GM23338 (cell line): ENCODE results near the gene DRD4. TPM values are rescaled to one million over a fixed set of nuclear protein-coding genes. Genes with fewer than 3 reads are reported as not detected.
A peak's percentile ranks its signal among the peaks of the same experiment; 100 is the strongest.

Experiments used
- ATAC-seq: fragments of 200-7000 bp; cut with Tn5 transposase; 3 replicates; pipeline ENCODE4 v1.9.1; 2020
- DNase-seq: peaks from one replicate; pipeline ENCODE4 v3.0.0-alpha.2; 2015; ENCODE audit warnings: low spot score
- H2AFZ ChIP-seq: fragments of 200-600 bp; sonication (generic); 2 replicates; pipeline ENCODE4 v1.8.0; 2016; ENCODE audit warnings: antibody characterized with exemption, mild to moderate bottlenecking, moderate library complexity
- H3F3A ChIP-seq: fragments of 200-600 bp; sonication (generic); replicated peaks from 2 replicates; pipeline ENCODE4 v1.8.0; 2017; ENCODE audit warnings: antibody characterized with exemption, mixed run types, low read depth
- H3K27ac ChIP-seq: fragments of 200-600 bp; sonication (generic); 2 replicates; pipeline ENCODE4 v1.6.1; 2016; ENCODE audit warnings: low read depth
- H3K27me3 ChIP-seq: fragments of 200-600 bp; sonication (generic); 2 replicates; pipeline ENCODE4 v1.8.0; 2016; ENCODE audit warnings: mild to moderate bottlenecking, mixed run types, moderate library complexity; ENCODE audit not compliant: insufficient read depth
- H3K36me3 ChIP-seq: fragments of 200-600 bp; sonication (generic); 2 replicates; pipeline ENCODE4 v1.8.0; 2016; ENCODE audit warnings: mild to moderate bottlenecking; ENCODE audit not compliant: insufficient read depth
- H3K4me1 ChIP-seq: fragments of 200-600 bp; sonication (generic); 2 replicates; pipeline ENCODE4 v1.8.0; 2016; ENCODE audit warnings: mild to moderate bottlenecking, moderate library complexity; ENCODE audit not compliant: insufficient read depth
- H3K4me2 ChIP-seq: fragments of 200-600 bp; sonication (generic); 2 replicates; pipeline ENCODE4 v1.7.1; 2017; ENCODE audit warnings: mixed run types
- H3K4me3 ChIP-seq: fragments of 200-600 bp; sonication (generic); 2 replicates; pipeline ENCODE4 v1.6.1; 2016; ENCODE audit warnings: mixed run types
- H3K79me2 ChIP-seq: fragments of 200-600 bp; sonication (generic); replicated peaks from 2 replicates; pipeline ENCODE4 v1.8.0; 2017; ENCODE audit warnings: mild to moderate bottlenecking; ENCODE audit not compliant: insufficient read depth
- H3K9me2 ChIP-seq: fragments of 200-600 bp; sonication (generic); 2 replicates; pipeline ENCODE4 v1.8.0; 2017; ENCODE audit not compliant: insufficient read depth
- H4K20me1 ChIP-seq: fragments of 200-600 bp; sonication (generic); replicated peaks from 2 replicates; pipeline ENCODE4 v1.8.0; 2017; ENCODE audit warnings: mild to moderate bottlenecking; ENCODE audit not compliant: insufficient read depth
- H3K27ac Mint-ChIP-seq: 2 replicates; pipeline ENCODE4 v1.8.0; 2020; ENCODE audit warnings: inconsistent platforms, mild to moderate bottlenecking, moderate library complexity, mixed read lengths
- H3K27me3 Mint-ChIP-seq: 3 replicates; pipeline ENCODE4 v1.8.0; 2022; ENCODE audit warnings: low read depth, mild to moderate bottlenecking, moderate library complexity, mixed read lengths, inconsistent platforms; ENCODE audit not compliant: insufficient read depth, poor library complexity
- H3K36me3 Mint-ChIP-seq: 3 replicates; pipeline ENCODE4 v1.8.0; 2021; ENCODE audit warnings: low read depth, mild to moderate bottlenecking, inconsistent platforms, moderate library complexity, mixed read lengths
- H3K4me1 Mint-ChIP-seq: 3 replicates; pipeline ENCODE4 v1.8.0; 2020; ENCODE audit warnings: mild to moderate bottlenecking, inconsistent platforms, mixed read lengths
- H3K4me3 Mint-ChIP-seq: 3 replicates; pipeline ENCODE4 v1.8.0; 2021; ENCODE audit warnings: moderate library complexity, mild to moderate bottlenecking, inconsistent platforms, mixed read lengths
- H3K9me3 Mint-ChIP-seq: 3 replicates; pipeline ENCODE4 v1.8.0; 2020; ENCODE audit warnings: moderate library complexity, mild to moderate bottlenecking, inconsistent platforms, mixed read lengths
- CREB1 ChIP-seq: fragments of 250-450 bp; sonication (Bioruptor Pico); IDR thresholded peaks from 2 replicates; pipeline ENCODE4 v1.5.0; 2020; ENCODE audit warnings: low read depth, mild to moderate bottlenecking, moderate library complexity
- CTCF ChIP-seq, 2 experiments: fragments of 200-600 bp in 1 of 2; sonication (generic) in 1 of 2; conservative IDR thresholded peaks; 2 replicates each; pipeline versions ENCODE4 v1.5.1 to v1.6.1; 2016 to 2017; ENCODE audit warnings: antibody characterized with exemption in 2 of 2, low read depth in 2 of 2, mild to moderate bottlenecking in 2 of 2, moderate library complexity in 1 of 2
- ETS1 ChIP-seq: IDR thresholded peaks from 2 replicates; pipeline ENCODE4 v1.6.1; 2016; ENCODE audit warnings: antibody characterized with exemption
- EZH2 ChIP-seq: fragments of 200-600 bp; sonication (generic); IDR thresholded peaks from one replicate; pipeline ENCODE4 v1.8.0; 2017; ENCODE audit warnings: antibody characterized with exemption, mild to moderate bottlenecking, low read depth; ENCODE audit not compliant: unreplicated experiment
- EZH2phosphoT487 ChIP-seq: fragments of 200-600 bp; sonication (generic); IDR thresholded peaks from one replicate; pipeline ENCODE4 v1.8.1; 2018; ENCODE audit warnings: antibody characterized with exemption; ENCODE audit not compliant: unreplicated experiment
- POLR2AphosphoS5 ChIP-seq: IDR thresholded peaks from 2 replicates; pipeline ENCODE4 v1.6.1; 2016; ENCODE audit warnings: antibody characterized with exemption, low read depth
- REST ChIP-seq: IDR thresholded peaks from one replicate; pipeline ENCODE4 v1.6.1; 2018; ENCODE audit warnings: antibody characterized with exemption; ENCODE audit not compliant: unreplicated experiment
- STAT1 ChIP-seq: IDR thresholded peaks from one replicate; pipeline ENCODE4 v1.6.1; 2016; ENCODE audit warnings: antibody characterized with exemption; ENCODE audit not compliant: unreplicated experiment
- polyA plus RNA-seq: library from polyadenylated mRNA; unstranded; fragments of >200 nt; fragmentation: Nextera tagmentation; extraction: Ambion mirVana; gene quantifications from 2 replicates; pipeline ENCODE4 v1.2.1, GENCODE V29; 2016
- total RNA-seq: library from RNA; depleted of rRNA; stranded (reverse); fragments of >200 nt; shearing (Covaris generic); gene quantifications from 2 replicates; pipeline ENCODE4 v1.2.3, GENCODE V29; 2014

DRD4 gene
- total and polyA plus RNA-seq, 2 experiments from 2014 or later, result 1.0 to 1.8 TPM

GRCh38 chr11:614623-615503, 22.2 kb upstream of the DRD4 start (continued):
- no peak for TF ChIP-seq ETS1
- no peak for TF ChIP-seq STAT1
- no peak for TF ChIP-seq EZH2phosphoT487
- no peak for TF ChIP-seq EZH2
- no peak for TF ChIP-seq REST
- TF ChIP-seq CTCF (conservative IDR thresholded peaks at IDR 0.05; ENCODE audit: low read depth in 2 of 2), result no peak

GRCh38 chr11:615504-616319, 21.4 kb upstream of the DRD4 start, which contains the start of gene IRF7:
TSS of gene IRF7 (minus strand) at chr11:615950. CDS start at chr11:615364, 586 bp downstream.
- peak; percentile 76 for ATAC-seq
- Mint-ChIP-seq H3K27ac (peak within 1 kb of the TSS; percentile 89), H3K27me3 (peaks cover 8% of the 10 kb centered on the region), H3K4me1 (peaks cover 5% of the 10 kb centered on the region), H3K9me3 (no peaks in the 10 kb centered on the region), H3K36me3 (peaks cover 16% of the 10 kb centered on the region), H3K4me3 (peak within 1 kb of the TSS; percentile 81)
- Histone ChIP-seq H3K4me3 (peak within 1 kb of the TSS; percentile 94), H4K20me1 (peaks cover 16% of the 10 kb centered on the region; the same call in 1 of the 2 replicates), H3K9me2 (no peaks in the 10 kb centered on the region), H3K27ac (no peak within 1 kb of the TSS), H3F3A (peaks cover 34% of the 10 kb centered on the region), H3K36me3 (no peaks in the 10 kb centered on the region), H3K27me3 (no peaks in the 10 kb centered on the region), H3K4me2 (peak within 1 kb of the TSS; percentile 89), H3K79me2 (no peaks in the 10 kb centered on the region), H3K4me1 (peaks cover 11% of the 10 kb centered on the region; the same call in 1 of the 2 replicates), H2AFZ (peak within 1 kb of the TSS; percentile 85)
- TF ChIP-seq CREB1 (peak; percentile 68), POLR2AphosphoS5 (peak; percentile 77), EZH2phosphoT487 (no peak), ETS1 (peak; percentile 22; the same call in 1 of the 2 replicates), CTCF (conservative IDR thresholded peaks at IDR 0.05; ENCODE audit: low read depth in 2 of 2) (no peak)
- DNase-seq, result peak; percentile 95
